Spleen (tissue), 11 donors: ENCODE data around the gene MOK. TPM values are rescaled to one million over a fixed set of nuclear protein-coding genes. Genes with fewer than 3 reads are reported as not detected.

Source experiments
- DNase-seq: peaks from one replicate; pipeline ENCODE4 v3.0.0-alpha.2; 2020
- H3K27ac ChIP-seq, 8 donors: fragments of 200-600 bp; sonication (generic) in 7 of 8; 1 replicate in 4 of 8; 2 replicates in 4 of 8; pipeline versions ENCODE4 v1.5.0 to v1.8.0; 2016 to 2021; ENCODE audit warnings: inconsistent platforms in 4 of 8, mild to moderate bottlenecking in 4 of 8, moderate library complexity in 1 of 8
- H3K27me3 ChIP-seq, 7 donors: fragments of 200-600 bp; sonication (generic) in 6 of 7; replicated peaks in 1 of 7; 1 replicate in 4 of 7; 2 replicates in 3 of 7; pipeline versions ENCODE4 v1.5.0 to v1.8.0; 2016 to 2021; ENCODE audit warnings: inconsistent platforms in 3 of 7, mild to moderate bottlenecking in 1 of 7
- H3K36me3 ChIP-seq, 6 donors: fragments of 200-600 bp; sonication (generic) in 5 of 6; 1 replicate in 4 of 6; 2 replicates in 2 of 6; pipeline versions ENCODE4 v1.5.0 to v1.8.0; 2016 to 2021; ENCODE audit warnings: inconsistent platforms in 2 of 6
- H3K4me1 ChIP-seq, 6 donors: fragments of 200-600 bp; sonication (generic) in 5 of 6; 1 replicate in 3 of 6; 2 replicates in 3 of 6; pipeline versions ENCODE4 v1.5.0 to v1.8.0; 2016 to 2021; ENCODE audit warnings: inconsistent platforms in 3 of 6
- H3K4me3 ChIP-seq, 8 donors: fragments of 200-600 bp; sonication (generic) in 7 of 8; 1 replicate in 4 of 8; 2 replicates in 4 of 8; pipeline versions ENCODE4 v1.5.0 to v1.8.0; 2016 to 2021; ENCODE audit warnings: inconsistent platforms in 4 of 8, mild to moderate bottlenecking in 4 of 8, moderate library complexity in 2 of 8
- H3K9me3 ChIP-seq, 8 donors: fragments of 200-600 bp; sonication (generic) in 7 of 8; 1 replicate in 4 of 8; 2 replicates in 4 of 8; pipeline versions ENCODE4 v1.5.0 to v1.8.0; 2016 to 2021; ENCODE audit warnings: inconsistent platforms in 4 of 8
- CTCF ChIP-seq, 11 experiments: fragments of 200-600 bp in 7 of 11; fragments of 450-650 bp in 4 of 11; sonication (generic) in 4 of 11; IDR thresholded peaks in 8 of 11; conservative IDR thresholded peaks in 3 of 11; 1 replicate in 7 of 11; 2 replicates in 4 of 11; pipeline versions ENCODE4 v1.4.0 to v1.8.0; 2016 to 2021; ENCODE audit warnings: antibody characterized with exemption in 11 of 11, inconsistent platforms in 4 of 11, mild to moderate bottlenecking in 1 of 11
- POLR2A ChIP-seq, 3 donors: fragments of 450-650 bp; IDR thresholded peaks; one replicate each; pipeline ENCODE4 v1.5.1; 2017; ENCODE audit warnings: antibody characterized with exemption in 3 of 3, mild to moderate bottlenecking in 1 of 3
- POLR2AphosphoS5 ChIP-seq, 3 donors: sonication (generic); formaldehyde crosslinking; IDR thresholded peaks; one replicate each; pipeline ENCODE4 v1.5.1; 2017; ENCODE audit warnings: antibody characterized with exemption in 3 of 3
- WGBS, 5 donors: extraction: QIAGEN DNeasy Blood & Tissue Kit in 3 of 5; methylation state at CpG; one replicate each; pipeline versions ENCODE4 v1.1.5 to v1.1.7; 2013 to 2018; 5-methylcytosine and 5-hydroxymethylcytosine counted together
- intact Hi-C: fragments of 100-400 bp; cut with DNase I; formaldehyde crosslinking; loops from one replicate; pipeline ENCODE4 v1.15.0; 2023; ENCODE audit warnings: low total_unique reads
- polyA plus RNA-seq, 3 donors: library from polyadenylated mRNA; stranded (reverse); fragments of 200-250 nt; gene quantifications; one replicate each; pipeline ENCODE4 v1.2.1, GENCODE V29; 2013
- total RNA-seq, 7 donors: library from RNA; depleted of rRNA in 3 of 7; stranded (reverse); fragments of >200 nt in 3 of 7; fragmentation: NEBNext Ultra II Directional in 4 of 7; extraction: Animal tissue kit (Norgen Biotek cat#: 25700) in 4 of 7; gene quantifications; one replicate each; pipeline versions ENCODE4 v1.1.0 to v1.2.1, GENCODE V29; 2016 to 2021
- donor health status: healthy with polysubstance abuse.
- donor health status: DM: no; HTN: no; CAD: no; lungs with moderate emphysema.
- donor health status: DM: no; HTN: no; CAD: no.
- donor health status: Bipolar disorder and iron deficiency.
- donor health status: healthy.
- donor health status: DM: no; HTN: no; CAD: no.
- donor health status: DM: yes; HTN: yes; CAD: no.

The MOK gene
- total and polyA plus RNA-seq, 10 donors = 4.1 to 12.2 (median 9.9) TPM

- no peaks in the 10 kb centered on the region for H3K36me3 ChIP-seq
- H3K27me3 ChIP-seq = no peaks in the 10 kb centered on the region
- H3K27ac ChIP-seq = no peak overlapping the region
- H3K4me1 ChIP-seq = peaks cover 0 to 11% (median 8%) of the 10 kb centered on the region in 6 donors
- WGBS, 5 donors = 84 to 94% (median 88%) methylated on average over 4 of the region's 4 CpGs
- no peak overlapping the region for H3K4me3 ChIP-seq
- H3K9me3 ChIP-seq = peaks cover 0 to 9% (median 3%) of the 10 kb centered on the region in 8 donors
- peak; percentile 18 for DNase-seq
- intact Hi-C loops = loop anchor here (10.0 kb wide), 1 partner anchor 76 kb away; the partner anchor contains the start of gene ZNF839
- TF ChIP-seq CTCF (IDR thresholded peaks at IDR 0.05 in 8 of 11, conservative IDR thresholded peaks at IDR 0.05 in 3 of 11) (no peak), POLR2AphosphoS5 (IDR thresholded peaks at IDR 0.05) (no peak), POLR2A (IDR thresholded peaks at IDR 0.05) (no peak)
Measured at GRCh38 chr14:102239231-102239630, 65.7 kb downstream of the MOK start.

GRCh38 chr14:102238766-102239165 lies 66.2 kb downstream of the MOK start:
- 82 to 91% (median 84%) methylated on average over 3 of the region's 3 CpGs for WGBS, 5 donors
- Histone ChIP-seq H3K9me3 (peaks cover 0 to 5% (median under 1%) of the 10 kb centered on the region in 8 donors), H3K4me3 (no peak overlapping the region), H3K27me3 (no peaks in the 10 kb centered on the region), H3K4me1 (peaks cover 0 to 11% (median 8%) of the 10 kb centered on the region in 6 donors), H3K27ac (no peak overlapping the region), H3K36me3 (no peaks in the 10 kb centered on the region)
- DNase-seq = no peak
- intact Hi-C loops = loop anchor here (10.0 kb wide), 1 partner anchor 76 kb away; the partner anchor contains the start of gene ZNF839
- no peak for TF ChIP-seq POLR2A (IDR thresholded peaks at IDR 0.05)
- no peak for TF ChIP-seq CTCF (IDR thresholded peaks at IDR 0.05 in 8 of 11, conservative IDR thresholded peaks at IDR 0.05 in 3 of 11)
- TF ChIP-seq POLR2AphosphoS5 (IDR thresholded peaks at IDR 0.05) = no peak

DNA sequence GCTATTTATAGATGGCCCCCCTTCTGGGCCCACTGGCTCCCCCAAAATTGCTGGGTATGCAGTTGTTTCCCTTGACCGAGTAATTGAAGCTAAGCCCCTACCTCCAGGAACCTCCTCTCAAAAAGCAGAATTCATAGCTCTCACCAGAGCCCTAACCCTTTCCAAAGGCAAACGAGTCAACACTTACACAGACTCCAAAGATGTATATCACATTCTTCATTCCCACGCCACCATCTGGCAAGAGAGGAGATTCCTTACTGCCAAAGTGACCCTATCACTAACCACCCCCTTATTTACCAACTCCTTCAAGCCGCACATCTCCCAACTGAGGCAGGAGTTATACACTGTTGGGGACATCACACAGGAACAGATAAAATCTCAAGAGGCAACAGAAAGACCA lies 66.8 kb downstream of the MOK start:
- WGBS, 5 donors = 66 to 82% (median 76%) methylated on average over 4 of the region's 4 CpGs
- Histone ChIP-seq H3K27me3 (no peaks in the 10 kb centered on the region), H3K27ac (no peak overlapping the region), H3K36me3 (no peaks in the 10 kb centered on the region), H3K4me1 (peaks cover 0 to 11% (median 8%) of the 10 kb centered on the region in 6 donors), H3K4me3 (no peak overlapping the region), H3K9me3 (peaks cover 0 to under 1% (median 0%) of the 10 kb centered on the region in 8 donors)
- intact Hi-C loops = loop anchor here (10.0 kb wide), 1 partner anchor 77 kb away; the partner anchor contains the start of gene ZNF839
- TF ChIP-seq POLR2A (IDR thresholded peaks at IDR 0.05) (no peak), CTCF (IDR thresholded peaks at IDR 0.05 in 8 of 11, conservative IDR thresholded peaks at IDR 0.05 in 3 of 11) (no peak), POLR2AphosphoS5 (IDR thresholded peaks at IDR 0.05) (no peak)
- no peak for DNase-seq

GRCh38 chr14:102236026-102236425 lies 68.9 kb downstream of the MOK start:
- no peak for TF ChIP-seq POLR2A (IDR thresholded peaks at IDR 0.05)
- WGBS, 5 donors = 93 to 100% (median 97%) methylated on average over 12 of the region's 12 CpGs
- Histone ChIP-seq H3K4me1 (peaks cover 0 to 11% (median 8%) of the 10 kb centered on the region in 6 donors), H3K9me3 (no peaks in the 10 kb centered on the region), H3K27me3 (no peaks in the 10 kb centered on the region), H3K36me3 (no peaks in the 10 kb centered on the region), H3K4me3 (no peak overlapping the region), H3K27ac (no peak overlapping the region)
- intact Hi-C loops = loop anchor here (10.0 kb wide), 1 partner anchor 79 kb away; the partner anchor contains the start of gene ZNF839
- no peak for DNase-seq
